Kidney (tissue), 14 donors: ENCODE data around the gene FBXO28. TPM values are rescaled to one million over a fixed set of nuclear protein-coding genes. Genes with fewer than 3 reads are reported as not detected.

Experiments used
- DNase-seq, 5 donors: peaks; one replicate each; pipeline ENCODE4 v3.0.0-alpha.2; 2013 to 2020
- FAIRE-seq: peaks from 2 replicates; lab custom pipeline; 2012; peaks lifted over from hg19 to GRCh38; lab: Jason Lieb, UNC
- H3K27ac ChIP-seq, 2 donors: one replicate each; pipeline ENCODE4 v1.7.0; 2013; ENCODE audit warnings: low read depth in 2 of 2, low read length in 2 of 2, inconsistent platforms in 1 of 2
- H3K27me3 ChIP-seq: one replicate; pipeline ENCODE4 v1.7.1; 2013; ENCODE audit warnings: low read length, inconsistent platforms; ENCODE audit not compliant: control insufficient read depth, insufficient read depth
- H3K36me3 ChIP-seq, 3 donors: one replicate each; pipeline versions ENCODE4 v1.7.0 to v1.7.1; 2013; ENCODE audit warnings: low read length in 3 of 3, control low read depth in 1 of 3, inconsistent platforms in 1 of 3; ENCODE audit not compliant: insufficient read depth in 3 of 3, control insufficient read depth in 2 of 3
- H3K4me1 ChIP-seq, 3 donors: one replicate each; pipeline versions ENCODE4 v1.7.0 to v1.7.1; 2013; ENCODE audit warnings: low read length in 3 of 3, inconsistent platforms in 1 of 3, low read depth in 1 of 3; ENCODE audit not compliant: control insufficient read depth in 2 of 3, insufficient read depth in 2 of 3
- H3K4me3 ChIP-seq, 3 donors: one replicate each; pipeline versions ENCODE4 v1.7.0 to v1.8.1; 2013; ENCODE audit warnings: low read length in 3 of 3, control low read depth in 1 of 3, inconsistent platforms in 1 of 3
- H3K9ac ChIP-seq, 3 donors: one replicate each; pipeline versions ENCODE4 v1.7.0 to v1.7.1; 2013; ENCODE audit warnings: low read length in 3 of 3, control low read depth in 1 of 3, inconsistent platforms in 1 of 3
- H3K9me3 ChIP-seq, 3 donors: one replicate each; pipeline versions ENCODE4 v1.7.0 to v1.7.1; 2013; ENCODE audit warnings: low read length in 3 of 3, control low read depth in 1 of 3, inconsistent platforms in 1 of 3; ENCODE audit not compliant: control insufficient read depth in 2 of 3, insufficient read depth in 1 of 3
- intact Hi-C: fragments of 100-400 bp; cut with DNase I; formaldehyde crosslinking; loops from one replicate; pipeline ENCODE4 v1.11.1; 2022
- polyA plus RNA-seq: library from polyadenylated mRNA; stranded (reverse); fragments of 350-450 nt; fragmentation: Illumina TruSeq; extraction: RNeasy Lipid Tissue Mini Kit (QIAGEN cat#74804); gene quantifications from one replicate; pipeline ENCODE4 v1.2.3, GENCODE V29; 2014; ENCODE audit warnings: low read depth, low replicate concordance; ENCODE audit not compliant: insufficient read depth
- total RNA-seq: library from RNA; stranded (reverse); fragmentation: NEBNext Ultra II Directional; extraction: Animal tissue kit (Norgen Biotek cat#: 25700); gene quantifications from one replicate; pipeline ENCODE4 v1.2.1, GENCODE V29; 2021
- TF ChIP-seq, protein P1 (sequence below): IDR thresholded peaks from 3 replicates; pipeline ENCODE4 v1.5.1; 2012; ENCODE audit warnings: mild to moderate bottlenecking, moderate library complexity, borderline replicate concordance; ENCODE audit not compliant: insufficient read depth; ENCODE audit errors: extremely low read depth
- donor health status: control.
- donor health status: control.
- donor health status: control.
- donor health status: control.
- donor health status: control.
- donor health status: DM: yes; HTN: yes; CAD: no.
- donor health status: Normal renal cell carcinoma (clear cell type).

FBXO28 gene
- total and polyA plus RNA-seq, 2 donors from 2014 or later, result 8.8 to 31.4 TPM

DNA sequence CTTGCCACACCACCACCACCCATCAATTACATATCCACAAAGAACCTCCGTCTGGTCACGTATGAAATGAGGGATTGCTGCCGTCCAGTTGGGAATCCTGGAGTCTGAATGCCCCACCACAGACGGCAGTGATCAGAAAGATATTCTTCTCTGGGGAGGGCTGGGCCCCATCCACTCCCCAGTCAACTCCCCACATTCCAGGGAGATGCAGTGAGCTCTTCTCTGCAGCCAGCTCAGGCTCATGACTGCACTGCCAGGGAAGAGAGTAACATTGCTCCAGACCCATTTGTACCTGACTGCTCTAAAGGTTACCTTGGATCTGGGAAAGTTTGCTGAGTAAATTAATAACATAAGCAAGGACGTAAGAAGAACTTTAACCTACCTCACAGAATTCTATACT, 87.5 kb downstream of the FBXO28 start:
- no peak for FAIRE-seq
- Histone ChIP-seq H3K27ac (no peak overlapping the region), H3K9ac (no peak overlapping the region), H3K4me3 (no peak overlapping the region), H3K4me1 (peaks cover 0 to 23% (median 17%) of the 10 kb centered on the region in 3 donors), H3K27me3 (no peaks in the 10 kb centered on the region), H3K36me3 (no peaks in the 10 kb centered on the region), H3K9me3 (no peaks in the 10 kb centered on the region)
- DNase-seq, result peak in 1 of 5 donors; percentile 24
- intact Hi-C loops, result no loop called here
- TF ChIP-seq, protein P1, sequence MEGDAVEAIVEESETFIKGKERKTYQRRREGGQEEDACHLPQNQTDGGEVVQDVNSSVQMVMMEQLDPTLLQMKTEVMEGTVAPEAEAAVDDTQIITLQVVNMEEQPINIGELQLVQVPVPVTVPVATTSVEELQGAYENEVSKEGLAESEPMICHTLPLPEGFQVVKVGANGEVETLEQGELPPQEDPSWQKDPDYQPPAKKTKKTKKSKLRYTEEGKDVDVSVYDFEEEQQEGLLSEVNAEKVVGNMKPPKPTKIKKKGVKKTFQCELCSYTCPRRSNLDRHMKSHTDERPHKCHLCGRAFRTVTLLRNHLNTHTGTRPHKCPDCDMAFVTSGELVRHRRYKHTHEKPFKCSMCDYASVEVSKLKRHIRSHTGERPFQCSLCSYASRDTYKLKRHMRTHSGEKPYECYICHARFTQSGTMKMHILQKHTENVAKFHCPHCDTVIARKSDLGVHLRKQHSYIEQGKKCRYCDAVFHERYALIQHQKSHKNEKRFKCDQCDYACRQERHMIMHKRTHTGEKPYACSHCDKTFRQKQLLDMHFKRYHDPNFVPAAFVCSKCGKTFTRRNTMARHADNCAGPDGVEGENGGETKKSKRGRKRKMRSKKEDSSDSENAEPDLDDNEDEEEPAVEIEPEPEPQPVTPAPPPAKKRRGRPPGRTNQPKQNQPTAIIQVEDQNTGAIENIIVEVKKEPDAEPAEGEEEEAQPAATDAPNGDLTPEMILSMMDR, result no peak

- Histone ChIP-seq H3K9ac (no peak overlapping the region), H3K4me3 (no peak overlapping the region), H3K36me3 (no peaks in the 10 kb centered on the region), H3K9me3 (no peaks in the 10 kb centered on the region), H3K4me1 (peaks cover 0 to 20% (median 17%) of the 10 kb centered on the region in 3 donors), H3K27ac (no peak overlapping the region), H3K27me3 (no peaks in the 10 kb centered on the region)
- no peak for FAIRE-seq
- intact Hi-C loops, result no loop called here
- TF ChIP-seq, protein P1, result no peak
- DNase-seq, result peak in 1 of 5 donors; percentile 2
Observed at GRCh38 chr1:224201853-224202252, 87.9 kb downstream of the FBXO28 start.

- FAIRE-seq (no peak), DNase-seq (peak; percentile 78 to 92 (median 88))
- H3K36me3 ChIP-seq, result no peaks in the 10 kb centered on the region
- H3K9me3 ChIP-seq, result no peaks in the 10 kb centered on the region
- H3K9ac ChIP-seq, result peak overlapping the region in 1 of 3 donors; percentile 23
- H3K4me3 ChIP-seq, result no peak overlapping the region
- peaks cover 0 to 14% (median 13%) of the 10 kb centered on the region in 3 donors for H3K4me1 ChIP-seq
- TF ChIP-seq, protein P1, result no peak
- H3K27ac ChIP-seq, result peak overlapping the region; percentile 68 to 75
- intact Hi-C loops, result no loop called here
- no peaks in the 10 kb centered on the region for H3K27me3 ChIP-seq
Observed at GRCh38 chr1:224203243-224204016, 89.5 kb downstream of the FBXO28 start.
